Breast epithelium (tissue), 4 donors: Measurements from ENCODE around the gene KRIT1. TPM values are rescaled to one million over a fixed set of nuclear protein-coding genes. Genes with fewer than 3 reads are reported as not detected.

Experiments used
- DNase-seq, 2 donors: peaks; one replicate each; pipeline ENCODE4 v3.0.0-alpha.2; 2019; ENCODE audit warnings: low spot score in 2 of 2
- H3K27ac ChIP-seq, 2 donors: fragments of 200-600 bp; sonication (generic) in 1 of 2; one replicate each; pipeline ENCODE4 v1.5.1; 2016 to 2019; ENCODE audit warnings: mild to moderate bottlenecking in 1 of 2
- H3K27me3 ChIP-seq, 2 donors: fragments of 200-600 bp; sonication (generic) in 1 of 2; one replicate each; pipeline versions ENCODE4 v1.5.1 to v1.6.0; 2017 to 2019; ENCODE audit warnings: control low read depth in 1 of 2, mild to moderate bottlenecking in 1 of 2
- H3K36me3 ChIP-seq: fragments of 200-600 bp; one replicate; pipeline ENCODE4 v1.5.1; 2019
- H3K4me1 ChIP-seq, 2 donors: fragments of 200-600 bp; sonication (generic); one replicate each; pipeline ENCODE4 v1.5.1; 2016 to 2019; ENCODE audit warnings: control low read depth in 1 of 2
- H3K4me3 ChIP-seq, 3 donors: fragments of 200-600 bp; sonication (generic); 1 replicate in 2 of 3; 2 replicates in 1 of 3; pipeline ENCODE4 v1.5.1; 2016 to 2019; ENCODE audit warnings: mild to moderate bottlenecking in 3 of 3, moderate library complexity in 2 of 3
- H3K9me3 ChIP-seq, 2 donors: fragments of 200-600 bp; sonication (generic) in 1 of 2; one replicate each; pipeline ENCODE4 v1.5.1; 2016 to 2019; ENCODE audit warnings: control low read depth in 1 of 2
- POLR2A ChIP-seq: fragments of 450-650 bp; IDR thresholded peaks from one replicate; pipeline ENCODE4 v1.6.1; 2016; ENCODE audit warnings: antibody characterized with exemption, mild to moderate bottlenecking, moderate library complexity
- POLR2AphosphoS5 ChIP-seq, 3 donors: sonication (generic); formaldehyde crosslinking; IDR thresholded peaks; one replicate each; pipeline ENCODE4 v1.6.1; 2017; ENCODE audit warnings: antibody characterized with exemption in 3 of 3
- intact Hi-C: fragments of 100-400 bp; cut with DNase I; formaldehyde crosslinking; loops from one replicate; pipeline ENCODE4 v1.15.1; 2023; ENCODE audit warnings: low total_unique reads
- total RNA-seq, 3 donors: library from RNA; depleted of rRNA; stranded (reverse); fragments of >200 nt; gene quantifications; one replicate each; pipeline ENCODE4 v1.1.0, GENCODE V29; 2016
- TF ChIP-seq, protein P1 (sequence below), 3 donors: fragments of 450-650 bp; IDR thresholded peaks; one replicate each; pipeline ENCODE4 v1.5.1; 2016 to 2017; ENCODE audit warnings: antibody characterized with exemption in 3 of 3, mild to moderate bottlenecking in 3 of 3, moderate library complexity in 3 of 3

Gene KRIT1
- total RNA-seq, 3 donors from 2014 or later = 64.6 to 95.7 (median 74.6) TPM

DNA sequence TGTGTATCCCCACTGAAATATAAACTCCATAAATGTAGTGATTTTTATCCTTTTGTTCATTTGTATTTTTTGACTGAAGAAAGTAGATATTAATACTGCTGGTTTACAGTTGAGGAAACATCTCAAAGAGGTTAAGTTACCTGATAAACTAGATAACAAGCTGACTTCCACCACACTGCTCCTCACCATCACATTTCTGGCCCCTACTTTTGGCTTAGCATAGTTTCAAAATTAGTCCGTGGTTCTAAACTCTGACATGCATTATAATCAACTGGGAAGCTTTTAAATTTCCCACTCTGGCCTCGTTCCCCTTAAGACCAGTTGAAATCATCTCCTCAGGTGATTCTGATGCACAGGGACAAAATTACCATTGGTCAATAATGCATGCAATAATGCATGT, 43.6 kb upstream of the KRIT1 start:
- Histone ChIP-seq H3K27me3 (no peaks in the 10 kb centered on the region), H3K9me3 (no peaks in the 10 kb centered on the region), H3K27ac (no peak overlapping the region), H3K4me3 (no peak overlapping the region), H3K36me3 (no peaks in the 10 kb centered on the region), H3K4me1 (no peaks in the 10 kb centered on the region)
- intact Hi-C loops = no loop called here
- no peak for DNase-seq
- TF ChIP-seq POLR2A (no peak), POLR2AphosphoS5 (IDR thresholded peaks at IDR 0.05) (no peak)
- TF ChIP-seq, protein P1, sequence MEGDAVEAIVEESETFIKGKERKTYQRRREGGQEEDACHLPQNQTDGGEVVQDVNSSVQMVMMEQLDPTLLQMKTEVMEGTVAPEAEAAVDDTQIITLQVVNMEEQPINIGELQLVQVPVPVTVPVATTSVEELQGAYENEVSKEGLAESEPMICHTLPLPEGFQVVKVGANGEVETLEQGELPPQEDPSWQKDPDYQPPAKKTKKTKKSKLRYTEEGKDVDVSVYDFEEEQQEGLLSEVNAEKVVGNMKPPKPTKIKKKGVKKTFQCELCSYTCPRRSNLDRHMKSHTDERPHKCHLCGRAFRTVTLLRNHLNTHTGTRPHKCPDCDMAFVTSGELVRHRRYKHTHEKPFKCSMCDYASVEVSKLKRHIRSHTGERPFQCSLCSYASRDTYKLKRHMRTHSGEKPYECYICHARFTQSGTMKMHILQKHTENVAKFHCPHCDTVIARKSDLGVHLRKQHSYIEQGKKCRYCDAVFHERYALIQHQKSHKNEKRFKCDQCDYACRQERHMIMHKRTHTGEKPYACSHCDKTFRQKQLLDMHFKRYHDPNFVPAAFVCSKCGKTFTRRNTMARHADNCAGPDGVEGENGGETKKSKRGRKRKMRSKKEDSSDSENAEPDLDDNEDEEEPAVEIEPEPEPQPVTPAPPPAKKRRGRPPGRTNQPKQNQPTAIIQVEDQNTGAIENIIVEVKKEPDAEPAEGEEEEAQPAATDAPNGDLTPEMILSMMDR (IDR thresholded peaks at IDR 0.05) = no peak

DNA sequence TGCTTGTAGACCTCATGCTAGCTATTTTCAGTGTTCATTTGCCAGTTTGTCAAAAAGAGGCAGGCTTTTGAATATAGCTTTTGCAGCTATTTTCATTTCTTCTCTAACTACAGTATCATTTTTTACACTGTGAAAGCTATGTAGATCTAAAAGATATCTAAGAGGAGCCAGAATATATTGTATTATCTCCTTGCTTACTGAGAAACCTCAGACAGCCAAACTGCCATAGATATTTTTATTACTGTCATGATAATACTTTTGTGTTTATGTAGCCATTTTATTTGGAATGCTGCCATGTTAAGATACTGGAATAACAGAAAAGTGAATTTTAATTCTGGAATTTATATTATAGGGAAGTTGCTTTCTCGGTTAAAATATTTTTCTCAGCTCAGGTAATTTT, 37.2 kb upstream of the KRIT1 start:
- intact Hi-C loops = no loop called here
- DNase-seq = no peak

DNA sequence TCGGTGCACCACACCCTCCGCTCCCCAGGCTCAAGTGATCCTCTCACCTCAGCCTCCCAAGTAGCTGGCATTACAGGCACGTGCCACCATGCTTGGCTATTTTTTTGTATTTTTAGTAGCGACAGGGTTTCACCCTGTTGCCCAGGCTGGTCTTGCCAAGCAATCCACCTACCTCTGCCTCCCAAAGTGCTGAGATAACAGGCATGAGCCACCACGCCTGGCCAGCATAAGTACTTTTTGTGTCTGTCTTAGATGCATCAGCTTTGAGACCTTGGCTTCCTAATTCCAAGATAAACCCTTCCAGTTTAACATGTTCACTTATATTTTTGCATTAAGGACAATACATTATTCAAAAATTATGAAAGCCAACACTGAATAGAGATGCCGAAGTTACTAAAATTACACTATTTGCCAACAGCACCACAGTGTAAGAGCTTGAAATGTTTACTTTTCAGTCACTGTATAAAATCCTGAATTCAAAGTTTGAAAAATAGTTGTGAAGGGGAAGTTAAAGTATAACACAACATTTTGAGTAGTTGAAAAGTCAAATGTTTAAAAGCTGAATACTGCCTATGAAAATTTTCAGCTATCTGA, 36.6 kb upstream of the KRIT1 start:
- TF ChIP-seq POLR2AphosphoS5 (IDR thresholded peaks at IDR 0.05) = no peak
- TF ChIP-seq, protein P1 (IDR thresholded peaks at IDR 0.05) = no peak
- Histone ChIP-seq H3K4me3 (no peak overlapping the region), H3K36me3 (no peaks in the 10 kb centered on the region), H3K27ac (no peak overlapping the region), H3K4me1 (no peaks in the 10 kb centered on the region), H3K27me3 (no peaks in the 10 kb centered on the region), H3K9me3 (peaks cover 5 to 7% of the 10 kb centered on the region in 2 donors)
- DNase-seq = no peak
- intact Hi-C loops = no loop called here

More for the DNA sequence above, 37.2 kb upstream of the KRIT1 start:
- Histone ChIP-seq H3K4me1 (no peaks in the 10 kb centered on the region), H3K27me3 (no peaks in the 10 kb centered on the region), H3K9me3 (peaks cover 5 to 7% of the 10 kb centered on the region in 2 donors), H3K27ac (no peak overlapping the region), H3K36me3 (no peaks in the 10 kb centered on the region), H3K4me3 (no peak overlapping the region)
- TF ChIP-seq, protein P1 (IDR thresholded peaks at IDR 0.05) = no peak
- TF ChIP-seq POLR2AphosphoS5 (IDR thresholded peaks at IDR 0.05) = no peak
- no peak for TF ChIP-seq POLR2A

DNA sequence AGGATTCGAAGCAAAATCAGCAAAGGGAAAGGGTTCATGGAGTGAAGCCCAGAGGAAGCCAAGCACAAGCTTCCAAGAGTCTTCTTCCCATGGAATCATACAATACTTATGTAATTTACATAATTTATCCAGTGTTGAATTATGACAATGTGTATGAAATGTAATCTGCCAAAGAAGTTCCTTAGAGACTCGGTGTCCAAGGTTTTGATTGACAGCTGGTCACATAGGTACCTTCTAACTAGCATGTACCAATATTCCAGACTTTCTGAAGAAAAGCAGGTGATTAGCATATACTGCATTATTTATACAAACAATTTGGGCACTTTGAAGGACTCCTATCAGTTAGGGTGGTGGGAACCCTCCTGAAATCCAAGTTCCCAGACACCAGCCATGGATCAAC, 35.3 kb upstream of the KRIT1 start:
- TF ChIP-seq, protein P1 (IDR thresholded peaks at IDR 0.05) = no peak
- no peak for TF ChIP-seq POLR2A
- TF ChIP-seq POLR2AphosphoS5 (IDR thresholded peaks at IDR 0.05) = no peak
- H3K9me3 ChIP-seq = peaks cover 5 to 7% of the 10 kb centered on the region in 2 donors
- H3K4me3 ChIP-seq = no peak overlapping the region
- H3K36me3 ChIP-seq = no peaks in the 10 kb centered on the region
- DNase-seq = no peak
- no peak overlapping the region for H3K27ac ChIP-seq
- H3K4me1 ChIP-seq = no peaks in the 10 kb centered on the region
- intact Hi-C loops = no loop called here
- H3K27me3 ChIP-seq = no peaks in the 10 kb centered on the region

DNA sequence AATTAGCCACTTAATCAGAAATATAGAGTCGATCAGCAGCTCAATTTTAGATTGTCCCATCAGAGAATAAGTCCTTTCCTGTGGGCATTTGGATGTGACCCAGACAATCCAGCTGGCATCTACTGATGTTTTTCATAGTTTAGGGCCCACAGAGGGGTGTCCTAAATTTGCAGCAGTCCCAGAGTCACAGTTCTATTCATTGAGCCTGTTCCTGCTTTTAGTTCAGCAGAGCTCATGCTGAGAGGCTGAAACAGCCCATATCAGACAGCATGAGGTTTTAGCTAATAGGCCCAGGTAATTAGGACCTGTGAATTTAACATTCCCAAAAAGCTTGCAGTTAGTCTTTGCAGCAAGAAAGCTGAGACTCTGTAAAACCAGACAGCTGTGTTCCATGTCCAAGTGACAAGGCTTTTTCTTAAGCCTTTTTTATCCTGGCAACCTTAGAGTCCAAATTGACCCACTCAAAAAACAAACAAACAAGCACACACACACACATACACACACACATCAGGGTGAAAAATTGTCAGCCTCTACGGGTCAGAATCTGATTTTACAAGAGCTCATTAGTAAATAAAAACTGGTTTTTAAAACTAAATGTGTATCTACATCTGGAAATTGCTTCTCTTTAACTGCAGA, 33.8 kb upstream of the KRIT1 start:
- Histone ChIP-seq H3K4me1 (no peaks in the 10 kb centered on the region), H3K9me3 (peaks cover 5 to 7% of the 10 kb centered on the region in 2 donors), H3K27ac (no peak overlapping the region), H3K4me3 (no peak overlapping the region), H3K27me3 (no peaks in the 10 kb centered on the region), H3K36me3 (no peaks in the 10 kb centered on the region)
- TF ChIP-seq POLR2A (no peak), POLR2AphosphoS5 (IDR thresholded peaks at IDR 0.05) (no peak)
- TF ChIP-seq, protein P1 (IDR thresholded peaks at IDR 0.05) = no peak
- intact Hi-C loops = no loop called here
- no peak for DNase-seq
